Measurements from ENCODE around the gene AFAP1.

AFAP1 gene

DNA sequence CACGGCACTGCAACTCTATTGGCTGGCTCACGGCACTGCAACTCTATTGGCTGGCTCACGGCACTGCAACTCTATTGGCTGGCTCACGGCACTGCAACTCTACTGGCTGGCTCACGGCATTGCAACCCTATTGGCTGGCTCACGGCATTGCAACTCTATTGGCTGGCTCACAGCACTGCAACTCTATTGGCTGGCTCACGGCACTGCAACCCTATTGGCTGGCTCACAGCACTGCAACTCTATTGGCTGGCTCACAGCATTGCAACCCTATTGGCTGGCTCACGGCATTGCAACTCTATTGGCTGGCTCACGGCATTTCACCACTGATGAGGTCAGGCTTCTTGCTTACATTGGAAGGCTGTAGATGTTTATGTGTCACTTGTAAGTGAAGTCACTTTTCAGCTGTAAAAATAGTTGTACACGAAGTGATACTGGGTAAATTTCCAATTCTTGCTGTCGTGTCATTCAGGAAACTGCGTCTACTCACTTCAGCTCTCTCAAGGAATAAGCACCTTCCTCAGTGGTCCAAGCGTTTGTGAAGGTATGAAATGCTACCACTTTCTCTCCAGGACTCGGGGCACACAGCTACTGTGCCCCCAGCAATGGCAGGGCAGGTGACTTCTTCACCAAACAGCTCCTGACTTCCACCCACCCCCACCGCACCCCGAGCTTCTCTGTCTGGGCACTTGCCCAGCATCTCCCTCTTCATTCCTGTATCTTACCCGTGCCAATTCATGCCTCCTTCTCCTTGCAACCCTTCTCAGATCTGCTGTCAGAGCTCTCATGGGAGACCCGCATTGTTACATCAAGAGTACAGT is 141.3 kb downstream of the AFAP1 start:
- TF ChIP-seq CTCF (IDR thresholded peaks at IDR 0.05; ENCODE audit: insufficient read depth, low read depth, low read length, missing control alignments): no peak
- DNase-seq (ENCODE audit: low read depth): peak; percentile 12
- H3K4me3 ChIP-seq (ENCODE audit: low read depth, low read length): no peak overlapping the region

- DNase-seq (ENCODE audit: low read depth): no peak
- TF ChIP-seq CTCF (IDR thresholded peaks at IDR 0.05; ENCODE audit: insufficient read depth, low read depth, low read length, missing control alignments): no peak
These were observed 142.3 kb downstream of the AFAP1 start for GRCh38 chr4:7797330-7797729.

GRCh38 chr4:7795983-7796382 is 143.7 kb downstream of the AFAP1 start:
- DNase-seq (ENCODE audit: low read depth): no peak
- no peak overlapping the region for H3K4me3 ChIP-seq (ENCODE audit: low read depth, low read length)
- TF ChIP-seq CTCF (IDR thresholded peaks at IDR 0.05; ENCODE audit: insufficient read depth, low read depth, low read length, missing control alignments): no peak

More at GRCh38 chr4:7797330-7797729, 142.3 kb downstream of the AFAP1 start:
- H3K4me3 ChIP-seq (ENCODE audit: low read depth, low read length): no peak overlapping the region

DNA sequence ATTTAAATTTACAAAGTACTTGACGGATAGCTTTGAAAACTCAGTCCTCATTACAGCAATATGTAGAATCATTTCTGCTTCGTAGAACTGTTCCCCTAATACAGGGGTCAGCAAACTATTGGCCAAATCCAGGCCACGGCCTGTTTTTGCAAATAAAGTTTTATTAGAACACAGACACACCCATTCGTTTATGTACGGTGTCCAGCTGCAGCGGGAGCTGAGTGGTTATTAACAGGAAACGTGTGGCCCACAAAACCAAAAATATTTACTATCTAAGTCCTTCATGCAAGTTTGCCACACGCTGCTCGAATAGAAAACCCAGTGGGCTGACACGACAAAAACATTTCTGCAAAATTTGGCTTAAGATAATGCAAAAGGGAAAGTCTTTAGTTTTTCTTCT is 146.5 kb downstream of the AFAP1 start:
- TF ChIP-seq CTCF (IDR thresholded peaks at IDR 0.05; ENCODE audit: insufficient read depth, low read depth, low read length, missing control alignments): no peak
- peak; percentile 72 for DNase-seq (ENCODE audit: low read depth)
- no peak overlapping the region for H3K4me3 ChIP-seq (ENCODE audit: low read depth, low read length)

GRCh38 chr4:7792616-7793015 is 147.0 kb downstream of the AFAP1 start:
- no peak overlapping the region for H3K4me3 ChIP-seq (ENCODE audit: low read depth, low read length)
- DNase-seq (ENCODE audit: low read depth): peak; percentile 70
- no peak for TF ChIP-seq CTCF (IDR thresholded peaks at IDR 0.05; ENCODE audit: insufficient read depth, low read depth, low read length, missing control alignments)

DNA sequence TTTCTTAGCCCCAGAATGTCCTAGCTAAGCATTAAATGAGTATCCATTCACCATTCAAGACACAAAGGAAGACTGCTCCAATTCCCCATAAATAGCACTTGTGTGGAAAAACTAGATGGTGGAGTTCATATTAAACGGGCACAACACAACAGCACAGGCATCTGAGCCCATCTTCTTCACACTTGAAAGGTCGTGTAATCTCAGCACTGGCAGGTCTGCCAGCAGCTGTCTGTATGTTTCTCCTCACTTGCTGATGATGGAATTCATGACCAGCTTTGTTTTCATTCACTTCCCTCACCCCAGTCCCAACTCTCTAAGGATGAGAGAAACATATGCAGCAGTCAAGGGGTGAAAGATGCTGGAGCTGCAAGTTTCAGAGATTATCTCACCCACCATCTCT is 148.7 kb downstream of the AFAP1 start:
- no peak for TF ChIP-seq CTCF (IDR thresholded peaks at IDR 0.05; ENCODE audit: insufficient read depth, low read depth, low read length, missing control alignments)
- no peak for DNase-seq (ENCODE audit: low read depth)
- no peak overlapping the region for H3K4me3 ChIP-seq (ENCODE audit: low read depth, low read length)

- TF ChIP-seq CTCF (IDR thresholded peaks at IDR 0.05; ENCODE audit: insufficient read depth, low read depth, low read length, missing control alignments): no peak
- no peak overlapping the region for H3K4me3 ChIP-seq (ENCODE audit: low read depth, low read length)
- DNase-seq (ENCODE audit: low read depth): no peak
These were observed 149.6 kb downstream of the AFAP1 start for GRCh38 chr4:7790023-7790422.
